HG02678 (cell line): Measurements from ENCODE around the gene INPP4A.

Source experiments
- ATAC-seq: cut with Tn5 transposase; IDR thresholded peaks from one replicate; pipeline ENCODE4 v1.9.1; 2021; ENCODE audit warnings: mild to moderate bottlenecking, moderate library complexity; ENCODE audit not compliant: unreplicated experiment

The INPP4A gene

GRCh38 chr2:98489486-98489885, 44.8 kb downstream of the INPP4A start:
- no peak for ATAC-seq

- ATAC-seq = no peak
Measured at GRCh38 chr2:98489971-98490962, 45.6 kb downstream of the INPP4A start.

GRCh38 chr2:98492441-98492840, 47.8 kb downstream of the INPP4A start:
- no peak for ATAC-seq

- ATAC-seq = no peak
Measured at GRCh38 chr2:98494699-98495098, 50.0 kb downstream of the INPP4A start.

- no peak for ATAC-seq
Measured at GRCh38 chr2:98496750-98497493, 52.3 kb downstream of the INPP4A start.

GRCh38 chr2:98498703-98499440, 54.2 kb downstream of the INPP4A start:
- no peak for ATAC-seq

- ATAC-seq = no peak
Measured at GRCh38 chr2:98500561-98500960, 55.9 kb downstream of the INPP4A start.

- no peak for ATAC-seq
Measured at GRCh38 chr2:98501223-98501622, 56.6 kb downstream of the INPP4A start.

- ATAC-seq = no peak
Measured at GRCh38 chr2:98501876-98502275, 57.2 kb downstream of the INPP4A start.

- ATAC-seq = no peak
Measured at GRCh38 chr2:98502556-98503335, 58.1 kb downstream of the INPP4A start.

GRCh38 chr2:98503481-98504105, 58.9 kb downstream of the INPP4A start:
- no peak for ATAC-seq

- no peak for ATAC-seq
Measured at GRCh38 chr2:98504381-98505109, 59.9 kb downstream of the INPP4A start.

- no peak for ATAC-seq
Measured at GRCh38 chr2:98505311-98505808, 60.7 kb downstream of the INPP4A start.

- no peak for ATAC-seq
Measured at GRCh38 chr2:98505971-98506664, 61.5 kb downstream of the INPP4A start.

GRCh38 chr2:98506881-98507280, 62.2 kb downstream of the INPP4A start:
- ATAC-seq = no peak

- no peak for ATAC-seq
Measured at GRCh38 chr2:98507461-98507860, 62.8 kb downstream of the INPP4A start.

GRCh38 chr2:98507891-98508708, 63.4 kb downstream of the INPP4A start:
- no peak for ATAC-seq

- no peak for ATAC-seq
Measured at GRCh38 chr2:98508709-98509066, 64.0 kb downstream of the INPP4A start.
